Measurements from ENCODE around the gene SP140.

DNA sequence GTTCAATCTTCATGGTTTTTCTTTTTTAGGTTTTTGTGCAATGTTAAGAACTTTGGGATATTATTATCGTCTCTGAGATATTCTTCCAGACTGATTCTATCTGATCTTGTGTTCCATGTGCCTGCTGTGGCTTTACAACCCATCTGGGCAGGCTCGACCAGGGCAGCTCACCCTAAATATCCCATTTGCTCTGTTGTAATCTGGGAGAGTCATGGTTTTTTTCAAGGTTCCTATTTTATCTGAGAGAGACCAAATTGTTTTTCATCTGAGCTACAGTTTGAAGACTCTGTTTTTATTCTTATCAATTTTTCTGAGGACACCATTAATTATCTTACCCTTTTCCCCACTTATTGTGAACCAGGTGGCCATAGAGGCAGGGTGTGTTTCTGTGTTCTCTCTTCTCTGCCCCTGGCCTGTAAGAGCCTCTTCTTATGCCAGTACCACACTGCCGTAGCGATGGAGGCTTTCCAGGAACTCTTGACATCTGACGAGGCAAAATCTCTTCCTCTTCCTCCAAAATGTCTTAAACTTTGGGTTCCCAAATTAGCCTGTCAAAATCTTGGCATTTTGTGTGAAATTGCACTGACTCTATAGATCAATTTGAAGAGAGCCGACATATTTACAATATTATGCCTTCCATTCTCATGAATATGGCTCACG lies 104.5 kb downstream of the SP140 start:
- TF ChIP-seq CTCF (IDR thresholded peaks at IDR 0.05) (no peak), EP300 (IDR thresholded peaks at IDR 0.05) (no peak), POLR2A (IDR thresholded peaks at IDR 0.05) (no peak)

Measured in suprapubic skin (tissue), 3 donors.